ENCODE results near the gene EIF4G2. TPM values are rescaled to one million over a fixed set of nuclear protein-coding genes. Genes with fewer than 3 reads are reported as not detected.

Gene EIF4G2
- polyA plus RNA-seq, 1 donor from 2014 or later, result 1,004 TPM

DNA sequence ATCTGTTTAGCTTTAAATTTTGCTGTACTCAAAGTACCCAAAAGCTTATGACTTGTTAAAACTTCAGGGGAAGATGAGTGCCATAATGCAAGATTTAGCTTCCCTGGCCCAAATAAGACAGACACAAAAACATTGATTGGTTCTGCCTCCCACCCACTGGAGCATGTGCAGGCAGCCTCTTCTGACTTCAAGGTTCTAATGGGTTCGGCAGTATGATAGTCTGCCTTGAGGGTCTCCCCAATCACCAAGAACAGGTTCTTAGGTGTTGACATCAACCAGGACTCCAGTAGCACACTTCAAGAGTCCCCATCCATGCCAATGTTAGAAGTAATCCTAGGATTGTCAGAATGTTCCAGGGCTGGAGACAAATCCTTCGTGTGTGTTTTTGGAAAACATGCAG is 12.5 kb downstream of the EIF4G2 start:
- no peaks in the 10 kb centered on the region for H4K20me1 ChIP-seq (ENCODE audit: insufficient read depth)

DNA sequence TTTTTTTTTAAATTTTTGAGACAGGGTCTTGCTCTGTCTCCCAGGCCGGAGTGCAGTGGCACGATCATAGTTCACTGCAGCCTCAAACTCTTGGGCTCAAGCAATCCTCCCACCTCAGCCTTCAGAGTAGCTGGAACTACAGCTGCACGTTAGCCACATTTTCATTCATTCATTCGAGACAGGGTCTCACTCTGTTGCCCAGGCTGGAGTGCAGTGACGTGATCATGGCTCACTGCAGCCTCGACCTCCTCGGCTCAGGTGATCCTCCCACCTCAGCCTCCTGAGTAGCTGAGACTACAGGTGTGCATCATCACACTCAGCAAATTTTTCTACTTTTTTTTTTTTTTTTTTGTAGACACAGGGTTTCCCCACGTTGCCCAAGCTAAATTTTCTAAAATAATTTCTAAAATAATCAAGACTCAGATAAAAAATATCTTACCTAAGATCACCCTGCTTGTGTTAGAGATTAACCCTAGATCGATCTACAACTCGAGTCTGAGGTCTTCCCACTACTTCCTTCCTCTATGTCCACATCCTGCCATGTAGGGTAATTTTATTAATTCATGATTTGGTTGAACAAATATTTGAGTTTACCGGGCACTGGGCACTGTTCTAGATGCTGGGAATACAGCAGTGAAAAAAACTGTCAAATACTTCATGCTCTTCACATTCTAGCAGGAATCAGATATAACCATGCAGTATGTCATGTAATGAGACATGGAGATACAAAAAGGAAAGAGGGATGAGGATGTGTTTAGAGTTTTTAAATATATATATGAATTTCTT is 15.1 kb downstream of the EIF4G2 start:
- no peaks in the 10 kb centered on the region for H3K9me3 ChIP-seq (ENCODE audit: low read length)
- TF ChIP-seq MXI1 (conservative IDR thresholded peaks at IDR 0.05; ENCODE audit: poor library complexity, severe bottlenecking), result no peak
- TF ChIP-seq TAF1 (IDR thresholded peaks at IDR 0.05; ENCODE audit: low read depth), result no peak
- TF ChIP-seq, protein P1, sequence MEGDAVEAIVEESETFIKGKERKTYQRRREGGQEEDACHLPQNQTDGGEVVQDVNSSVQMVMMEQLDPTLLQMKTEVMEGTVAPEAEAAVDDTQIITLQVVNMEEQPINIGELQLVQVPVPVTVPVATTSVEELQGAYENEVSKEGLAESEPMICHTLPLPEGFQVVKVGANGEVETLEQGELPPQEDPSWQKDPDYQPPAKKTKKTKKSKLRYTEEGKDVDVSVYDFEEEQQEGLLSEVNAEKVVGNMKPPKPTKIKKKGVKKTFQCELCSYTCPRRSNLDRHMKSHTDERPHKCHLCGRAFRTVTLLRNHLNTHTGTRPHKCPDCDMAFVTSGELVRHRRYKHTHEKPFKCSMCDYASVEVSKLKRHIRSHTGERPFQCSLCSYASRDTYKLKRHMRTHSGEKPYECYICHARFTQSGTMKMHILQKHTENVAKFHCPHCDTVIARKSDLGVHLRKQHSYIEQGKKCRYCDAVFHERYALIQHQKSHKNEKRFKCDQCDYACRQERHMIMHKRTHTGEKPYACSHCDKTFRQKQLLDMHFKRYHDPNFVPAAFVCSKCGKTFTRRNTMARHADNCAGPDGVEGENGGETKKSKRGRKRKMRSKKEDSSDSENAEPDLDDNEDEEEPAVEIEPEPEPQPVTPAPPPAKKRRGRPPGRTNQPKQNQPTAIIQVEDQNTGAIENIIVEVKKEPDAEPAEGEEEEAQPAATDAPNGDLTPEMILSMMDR (IDR thresholded peaks at IDR 0.05; ENCODE audit: poor library complexity, severe bottlenecking), result no peak
- no peak for TF ChIP-seq EZH2 (IDR thresholded peaks at IDR 0.05; ENCODE audit: borderline replicate concordance, insufficient read depth, low read length, poor library complexity, severe bottlenecking)
- no peak for TF ChIP-seq EP300 (conservative IDR thresholded peaks at IDR 0.05; ENCODE audit: poor library complexity, severe bottlenecking)
- TF ChIP-seq RAD21 (conservative IDR thresholded peaks at IDR 0.05), result no peak
- no peak for TF ChIP-seq POLR2AphosphoS5 (IDR thresholded peaks at IDR 0.05)
- TF ChIP-seq, protein P2, sequence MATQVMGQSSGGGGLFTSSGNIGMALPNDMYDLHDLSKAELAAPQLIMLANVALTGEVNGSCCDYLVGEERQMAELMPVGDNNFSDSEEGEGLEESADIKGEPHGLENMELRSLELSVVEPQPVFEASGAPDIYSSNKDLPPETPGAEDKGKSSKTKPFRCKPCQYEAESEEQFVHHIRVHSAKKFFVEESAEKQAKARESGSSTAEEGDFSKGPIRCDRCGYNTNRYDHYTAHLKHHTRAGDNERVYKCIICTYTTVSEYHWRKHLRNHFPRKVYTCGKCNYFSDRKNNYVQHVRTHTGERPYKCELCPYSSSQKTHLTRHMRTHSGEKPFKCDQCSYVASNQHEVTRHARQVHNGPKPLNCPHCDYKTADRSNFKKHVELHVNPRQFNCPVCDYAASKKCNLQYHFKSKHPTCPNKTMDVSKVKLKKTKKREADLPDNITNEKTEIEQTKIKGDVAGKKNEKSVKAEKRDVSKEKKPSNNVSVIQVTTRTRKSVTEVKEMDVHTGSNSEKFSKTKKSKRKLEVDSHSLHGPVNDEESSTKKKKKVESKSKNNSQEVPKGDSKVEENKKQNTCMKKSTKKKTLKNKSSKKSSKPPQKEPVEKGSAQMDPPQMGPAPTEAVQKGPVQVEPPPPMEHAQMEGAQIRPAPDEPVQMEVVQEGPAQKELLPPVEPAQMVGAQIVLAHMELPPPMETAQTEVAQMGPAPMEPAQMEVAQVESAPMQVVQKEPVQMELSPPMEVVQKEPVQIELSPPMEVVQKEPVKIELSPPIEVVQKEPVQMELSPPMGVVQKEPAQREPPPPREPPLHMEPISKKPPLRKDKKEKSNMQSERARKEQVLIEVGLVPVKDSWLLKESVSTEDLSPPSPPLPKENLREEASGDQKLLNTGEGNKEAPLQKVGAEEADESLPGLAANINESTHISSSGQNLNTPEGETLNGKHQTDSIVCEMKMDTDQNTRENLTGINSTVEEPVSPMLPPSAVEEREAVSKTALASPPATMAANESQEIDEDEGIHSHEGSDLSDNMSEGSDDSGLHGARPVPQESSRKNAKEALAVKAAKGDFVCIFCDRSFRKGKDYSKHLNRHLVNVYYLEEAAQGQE (IDR thresholded peaks at IDR 0.05; ENCODE audit: borderline replicate concordance), result no peak
- TF ChIP-seq SMC3 (conservative IDR thresholded peaks at IDR 0.05; ENCODE audit: poor library complexity), result no peak
- H3K27me3 ChIP-seq (ENCODE audit: insufficient read depth, low read depth, low read length), result no peaks in the 10 kb centered on the region
- H3K9me2 ChIP-seq (ENCODE audit: insufficient read depth, low read length), result no peaks in the 10 kb centered on the region
- no peak overlapping the region for H3K27ac ChIP-seq (ENCODE audit: low read length)
- no peaks in the 10 kb centered on the region for H3F3A ChIP-seq (ENCODE audit: insufficient read depth, low read length, poor library complexity, severe bottlenecking)
- H3K4me2 ChIP-seq (ENCODE audit: low read length), result no peak overlapping the region
- no peaks in the 10 kb centered on the region for H3K79me2 ChIP-seq (replicated peaks; ENCODE audit: insufficient read depth, low read length)
- no peaks in the 10 kb centered on the region for H4K20me1 ChIP-seq (ENCODE audit: insufficient read depth)
- peaks cover 12% of the 10 kb centered on the region for H3K36me3 ChIP-seq (ENCODE audit: insufficient read depth, low read length)
- H3K4me3 ChIP-seq (ENCODE audit: low read length), result no peak overlapping the region
- H2AFZ ChIP-seq (ENCODE audit: low read depth, low read length), result no peak overlapping the region
- no peak overlapping the region for H3K9ac ChIP-seq (ENCODE audit: low read length)

More for the DNA sequence above, 12.5 kb downstream of the EIF4G2 start:
- no peak for TF ChIP-seq RAD21 (conservative IDR thresholded peaks at IDR 0.05)
- TF ChIP-seq EZH2 (IDR thresholded peaks at IDR 0.05; ENCODE audit: borderline replicate concordance, insufficient read depth, low read length, poor library complexity, severe bottlenecking), result no peak
- no peak for TF ChIP-seq POLR2AphosphoS5 (IDR thresholded peaks at IDR 0.05)
- no peak for TF ChIP-seq TAF1 (IDR thresholded peaks at IDR 0.05; ENCODE audit: low read depth)
- TF ChIP-seq, protein P2 (IDR thresholded peaks at IDR 0.05; ENCODE audit: borderline replicate concordance), result no peak
- no peak for TF ChIP-seq SMC3 (conservative IDR thresholded peaks at IDR 0.05; ENCODE audit: poor library complexity)
- TF ChIP-seq, protein P1 (IDR thresholded peaks at IDR 0.05; ENCODE audit: poor library complexity, severe bottlenecking), result no peak
- no peak for TF ChIP-seq MXI1 (conservative IDR thresholded peaks at IDR 0.05; ENCODE audit: poor library complexity, severe bottlenecking)
- no peak for TF ChIP-seq EP300 (conservative IDR thresholded peaks at IDR 0.05; ENCODE audit: poor library complexity, severe bottlenecking)
- Histone ChIP-seq H3K4me2 (ENCODE audit: low read length) (no peak overlapping the region), H3K9ac (ENCODE audit: low read length) (no peak overlapping the region), H3F3A (ENCODE audit: insufficient read depth, low read length, poor library complexity, severe bottlenecking) (no peaks in the 10 kb centered on the region), H3K27me3 (ENCODE audit: insufficient read depth, low read depth, low read length) (no peaks in the 10 kb centered on the region), H3K79me2 (replicated peaks; ENCODE audit: insufficient read depth, low read length) (peaks cover 2% of the 10 kb centered on the region), H2AFZ (ENCODE audit: low read depth, low read length) (no peak overlapping the region), H3K27ac (ENCODE audit: low read length) (no peak overlapping the region), H3K4me3 (ENCODE audit: low read length) (no peak overlapping the region), H3K9me2 (ENCODE audit: insufficient read depth, low read length) (no peaks in the 10 kb centered on the region), H3K9me3 (ENCODE audit: low read length) (no peaks in the 10 kb centered on the region), H3K36me3 (ENCODE audit: insufficient read depth, low read length) (peaks cover 37% of the 10 kb centered on the region)
